IPS DF 4.7 (cell line): ENCODE results near the gene IL6.

Experiments used
- DNase-seq: peaks from one replicate; pipeline ENCODE4 v3.0.0-alpha.2; 2013; ENCODE audit warnings: low spot score; ENCODE audit errors: extremely low read depth

IL6 gene

DNA sequence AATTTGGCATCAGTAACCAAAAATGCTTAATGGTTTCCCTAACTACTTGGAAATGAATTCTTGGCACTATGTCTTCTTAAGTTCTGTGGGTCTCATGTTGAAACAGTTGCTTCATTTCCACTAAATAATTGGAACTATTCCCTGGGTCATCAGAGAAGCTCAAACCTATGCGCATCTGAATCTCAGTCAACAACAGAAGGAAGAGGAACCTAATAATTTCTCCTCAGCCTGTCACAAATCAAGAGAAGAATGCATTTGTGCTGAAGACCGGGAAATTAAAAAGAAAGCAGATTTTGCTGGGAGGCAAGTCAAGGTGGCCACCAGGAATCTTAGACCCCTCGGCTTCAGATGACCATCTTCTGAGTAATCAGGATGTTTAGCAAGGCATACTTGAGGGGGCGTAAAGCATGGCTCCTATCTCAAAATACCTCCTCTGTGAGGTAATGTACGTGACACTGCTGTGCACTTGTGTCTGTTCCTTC lies 54.3 kb downstream of the IL6 start:
- no peak for DNase-seq
